HEK293 (cell line): ENCODE data around the gene NFKBIE.

Experiments used
- GLIS2 ChIP-seq: fragments of 450-650 bp; formaldehyde crosslinking; IDR thresholded peaks from 2 replicates; pipeline ENCODE4 v1.5.1; 2016; ENCODE audit warnings: missing biosample characterization, missing genetic modification characterization
- ZNF175 ChIP-seq: fragments of 450-650 bp; formaldehyde crosslinking; IDR thresholded peaks from 2 replicates; pipeline ENCODE4 v1.5.1; 2016; ENCODE audit warnings: missing biosample characterization, missing genetic modification characterization
- ZNF274 ChIP-seq, 2 experiments: fragments of 200-500 bp in 1 of 2; fragments of 450-650 bp in 1 of 2; sonication (Bioruptor generic) in 1 of 2; formaldehyde crosslinking in 1 of 2; IDR thresholded peaks; 2 replicates each; pipeline versions ENCODE4 v1.5.1 to v1.6.1; 2014 to 2016; ENCODE audit warnings: borderline replicate concordance in 1 of 2, inconsistent platforms in 1 of 2, low read length in 1 of 2, missing biosample characterization in 1 of 2, missing genetic modification characterization in 1 of 2
- ZNF416 ChIP-seq: fragments of 450-650 bp; formaldehyde crosslinking; IDR thresholded peaks from 2 replicates; pipeline ENCODE4 v1.5.1; 2016; ENCODE audit warnings: missing biosample characterization, missing genetic modification characterization
- TF ChIP-seq, protein P1 (sequence below): fragments of 450-650 bp; formaldehyde crosslinking; IDR thresholded peaks from 2 replicates; pipeline ENCODE4 v1.5.1; 2016; ENCODE audit warnings: missing biosample characterization, missing genetic modification characterization
- TF ChIP-seq, protein P2 (sequence below): fragments of 450-650 bp; formaldehyde crosslinking; IDR thresholded peaks from 2 replicates; pipeline ENCODE4 v1.5.1; 2016; ENCODE audit warnings: missing biosample characterization, missing genetic modification characterization

DNA sequence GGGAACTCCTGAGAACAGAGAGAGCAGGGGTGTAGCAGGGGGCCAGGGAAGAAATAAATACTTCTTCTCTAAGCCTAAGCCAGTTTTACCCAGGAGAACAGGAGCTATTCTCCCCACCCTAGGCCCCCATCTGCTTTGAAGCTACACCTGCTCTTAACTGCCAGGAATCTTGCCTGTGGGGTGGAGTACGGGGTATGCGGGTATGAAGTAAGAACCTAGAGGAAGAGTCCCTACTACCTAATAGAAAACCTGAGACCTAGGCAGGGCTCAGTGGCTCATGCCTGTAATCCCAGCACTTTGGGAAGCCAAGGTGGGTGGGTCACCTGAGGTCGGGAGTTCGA, 40.4 kb downstream of the NFKBIE start:
- TF ChIP-seq ZNF175 (tag by site-specific recombination) (no peak), ZNF274 (IDR thresholded peaks at IDR 0.05; ENCODE audit: low read length) (no peak), ZNF274 (tag by site-specific recombination; IDR thresholded peaks at IDR 0.05; ENCODE audit: borderline replicate concordance) (no peak), GLIS2 (no peak), ZNF416 (tag by site-specific recombination) (no peak)
- TF ChIP-seq, protein P1, sequence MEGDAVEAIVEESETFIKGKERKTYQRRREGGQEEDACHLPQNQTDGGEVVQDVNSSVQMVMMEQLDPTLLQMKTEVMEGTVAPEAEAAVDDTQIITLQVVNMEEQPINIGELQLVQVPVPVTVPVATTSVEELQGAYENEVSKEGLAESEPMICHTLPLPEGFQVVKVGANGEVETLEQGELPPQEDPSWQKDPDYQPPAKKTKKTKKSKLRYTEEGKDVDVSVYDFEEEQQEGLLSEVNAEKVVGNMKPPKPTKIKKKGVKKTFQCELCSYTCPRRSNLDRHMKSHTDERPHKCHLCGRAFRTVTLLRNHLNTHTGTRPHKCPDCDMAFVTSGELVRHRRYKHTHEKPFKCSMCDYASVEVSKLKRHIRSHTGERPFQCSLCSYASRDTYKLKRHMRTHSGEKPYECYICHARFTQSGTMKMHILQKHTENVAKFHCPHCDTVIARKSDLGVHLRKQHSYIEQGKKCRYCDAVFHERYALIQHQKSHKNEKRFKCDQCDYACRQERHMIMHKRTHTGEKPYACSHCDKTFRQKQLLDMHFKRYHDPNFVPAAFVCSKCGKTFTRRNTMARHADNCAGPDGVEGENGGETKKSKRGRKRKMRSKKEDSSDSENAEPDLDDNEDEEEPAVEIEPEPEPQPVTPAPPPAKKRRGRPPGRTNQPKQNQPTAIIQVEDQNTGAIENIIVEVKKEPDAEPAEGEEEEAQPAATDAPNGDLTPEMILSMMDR (tag by site-specific recombination): no peak
- TF ChIP-seq, protein P2, sequence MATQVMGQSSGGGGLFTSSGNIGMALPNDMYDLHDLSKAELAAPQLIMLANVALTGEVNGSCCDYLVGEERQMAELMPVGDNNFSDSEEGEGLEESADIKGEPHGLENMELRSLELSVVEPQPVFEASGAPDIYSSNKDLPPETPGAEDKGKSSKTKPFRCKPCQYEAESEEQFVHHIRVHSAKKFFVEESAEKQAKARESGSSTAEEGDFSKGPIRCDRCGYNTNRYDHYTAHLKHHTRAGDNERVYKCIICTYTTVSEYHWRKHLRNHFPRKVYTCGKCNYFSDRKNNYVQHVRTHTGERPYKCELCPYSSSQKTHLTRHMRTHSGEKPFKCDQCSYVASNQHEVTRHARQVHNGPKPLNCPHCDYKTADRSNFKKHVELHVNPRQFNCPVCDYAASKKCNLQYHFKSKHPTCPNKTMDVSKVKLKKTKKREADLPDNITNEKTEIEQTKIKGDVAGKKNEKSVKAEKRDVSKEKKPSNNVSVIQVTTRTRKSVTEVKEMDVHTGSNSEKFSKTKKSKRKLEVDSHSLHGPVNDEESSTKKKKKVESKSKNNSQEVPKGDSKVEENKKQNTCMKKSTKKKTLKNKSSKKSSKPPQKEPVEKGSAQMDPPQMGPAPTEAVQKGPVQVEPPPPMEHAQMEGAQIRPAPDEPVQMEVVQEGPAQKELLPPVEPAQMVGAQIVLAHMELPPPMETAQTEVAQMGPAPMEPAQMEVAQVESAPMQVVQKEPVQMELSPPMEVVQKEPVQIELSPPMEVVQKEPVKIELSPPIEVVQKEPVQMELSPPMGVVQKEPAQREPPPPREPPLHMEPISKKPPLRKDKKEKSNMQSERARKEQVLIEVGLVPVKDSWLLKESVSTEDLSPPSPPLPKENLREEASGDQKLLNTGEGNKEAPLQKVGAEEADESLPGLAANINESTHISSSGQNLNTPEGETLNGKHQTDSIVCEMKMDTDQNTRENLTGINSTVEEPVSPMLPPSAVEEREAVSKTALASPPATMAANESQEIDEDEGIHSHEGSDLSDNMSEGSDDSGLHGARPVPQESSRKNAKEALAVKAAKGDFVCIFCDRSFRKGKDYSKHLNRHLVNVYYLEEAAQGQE (tag by site-specific recombination): no peak
